ENCODE measurements around the gene GNPTAB.

DNA sequence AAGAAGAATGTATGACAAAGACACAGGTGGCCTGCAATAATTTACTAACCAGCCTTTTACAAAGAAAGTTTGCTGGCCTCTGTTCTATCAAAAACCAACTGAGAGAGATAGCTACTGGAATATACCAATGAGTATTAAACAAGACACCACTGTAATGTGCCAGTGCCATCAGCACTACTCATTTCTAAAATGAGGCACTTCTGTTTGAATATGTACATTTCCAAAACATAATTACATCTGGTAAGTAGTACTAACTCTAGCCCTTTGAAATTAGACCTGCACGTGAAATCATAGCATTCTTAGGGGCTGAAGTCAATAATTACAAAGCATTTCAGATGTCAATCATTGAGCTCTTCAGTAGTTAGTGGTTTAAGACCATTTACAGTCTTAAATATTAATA is 84.6 kb downstream of the GNPTAB start:
- TF ChIP-seq, protein P1, sequence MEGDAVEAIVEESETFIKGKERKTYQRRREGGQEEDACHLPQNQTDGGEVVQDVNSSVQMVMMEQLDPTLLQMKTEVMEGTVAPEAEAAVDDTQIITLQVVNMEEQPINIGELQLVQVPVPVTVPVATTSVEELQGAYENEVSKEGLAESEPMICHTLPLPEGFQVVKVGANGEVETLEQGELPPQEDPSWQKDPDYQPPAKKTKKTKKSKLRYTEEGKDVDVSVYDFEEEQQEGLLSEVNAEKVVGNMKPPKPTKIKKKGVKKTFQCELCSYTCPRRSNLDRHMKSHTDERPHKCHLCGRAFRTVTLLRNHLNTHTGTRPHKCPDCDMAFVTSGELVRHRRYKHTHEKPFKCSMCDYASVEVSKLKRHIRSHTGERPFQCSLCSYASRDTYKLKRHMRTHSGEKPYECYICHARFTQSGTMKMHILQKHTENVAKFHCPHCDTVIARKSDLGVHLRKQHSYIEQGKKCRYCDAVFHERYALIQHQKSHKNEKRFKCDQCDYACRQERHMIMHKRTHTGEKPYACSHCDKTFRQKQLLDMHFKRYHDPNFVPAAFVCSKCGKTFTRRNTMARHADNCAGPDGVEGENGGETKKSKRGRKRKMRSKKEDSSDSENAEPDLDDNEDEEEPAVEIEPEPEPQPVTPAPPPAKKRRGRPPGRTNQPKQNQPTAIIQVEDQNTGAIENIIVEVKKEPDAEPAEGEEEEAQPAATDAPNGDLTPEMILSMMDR (IDR thresholded peaks at IDR 0.05), result no peak
- no peak for TF ChIP-seq POLR2A (IDR thresholded peaks at IDR 0.05)
